NCI-H526 treated with DMSO at 0.1 percent for 48 hours (cell line): ENCODE measurements around the gene TGFBR3.

ENCODE experiments used
- DNase-seq: peaks from one replicate; lab custom pipeline; 2025; lab: John Stamatoyannopoulos, UW

The TGFBR3 gene

GRCh38 chr1:91777630-91778300, 108.2 kb downstream of the TGFBR3 start:
- peak; percentile 75 for DNase-seq

- peak; percentile 34 for DNase-seq
Measured at GRCh38 chr1:91777196-91777595, 108.8 kb downstream of the TGFBR3 start.

- no peak for DNase-seq
Measured at GRCh38 chr1:91776068-91776794, 109.7 kb downstream of the TGFBR3 start.

GRCh38 chr1:91775227-91775626, 110.7 kb downstream of the TGFBR3 start:
- no peak for DNase-seq

- no peak for DNase-seq
Measured at GRCh38 chr1:91774520-91775203, 111.3 kb downstream of the TGFBR3 start.

GRCh38 chr1:91771717-91772116, 114.2 kb downstream of the TGFBR3 start:
- no peak for DNase-seq

GRCh38 chr1:91770667-91771268, 115.2 kb downstream of the TGFBR3 start:
- no peak for DNase-seq

- DNase-seq, result no peak
Measured at GRCh38 chr1:91769742-91770141, 116.2 kb downstream of the TGFBR3 start.

GRCh38 chr1:91768786-91769725, 116.9 kb downstream of the TGFBR3 start:
- DNase-seq, result no peak

- DNase-seq, result no peak
Measured at GRCh38 chr1:91768120-91768519, 117.8 kb downstream of the TGFBR3 start.

GRCh38 chr1:91766883-91767282, 119.1 kb downstream of the TGFBR3 start:
- DNase-seq, result no peak

- no peak for DNase-seq
Measured at GRCh38 chr1:91765880-91766443, 120.0 kb downstream of the TGFBR3 start.

- DNase-seq, result no peak
Measured at GRCh38 chr1:91765293-91765692, 120.7 kb downstream of the TGFBR3 start.

GRCh38 chr1:91764471-91765115, 121.4 kb downstream of the TGFBR3 start:
- no peak for DNase-seq

GRCh38 chr1:91763252-91763651, 122.7 kb downstream of the TGFBR3 start:
- no peak for DNase-seq

GRCh38 chr1:91761295-91761721, 124.6 kb downstream of the TGFBR3 start:
- no peak for DNase-seq

GRCh38 chr1:91760512-91760911, 125.4 kb downstream of the TGFBR3 start:
- DNase-seq, result no peak

- no peak for DNase-seq
Measured at GRCh38 chr1:91759076-91759475, 126.9 kb downstream of the TGFBR3 start.

GRCh38 chr1:91757763-91758460, 128.0 kb downstream of the TGFBR3 start:
- no peak for DNase-seq

- DNase-seq, result no peak
Measured at GRCh38 chr1:91755702-91756287, 130.2 kb downstream of the TGFBR3 start.
